Neuronal stem cell (in vitro differentiated cells): ENCODE data around the gene FBXO34.

Experiments used
- DNase-seq: peaks from one replicate; pipeline ENCODE4 v3.0.0-alpha.2; 2013; ENCODE audit warnings: low spot score
- H2AFZ ChIP-seq: one replicate; pipeline ENCODE4 v1.6.1; 2013; ENCODE audit warnings: mild to moderate bottlenecking, low read length, inconsistent platforms
- H2AK5ac ChIP-seq: 2 replicates; pipeline ENCODE4 v1.6.1; 2013; ENCODE audit warnings: low read depth, mild to moderate bottlenecking, inconsistent platforms, low read length, moderate library complexity, mixed read lengths
- H2BK120ac ChIP-seq: 2 replicates; pipeline ENCODE4 v1.6.1; 2013; ENCODE audit warnings: low read depth, mild to moderate bottlenecking, inconsistent platforms, low read length, moderate library complexity, mixed read lengths
- H2BK12ac ChIP-seq: one replicate; pipeline ENCODE4 v1.6.1; 2013; ENCODE audit warnings: low read length, inconsistent platforms
- H2BK15ac ChIP-seq: 2 replicates; pipeline ENCODE4 v1.6.1; 2013; ENCODE audit warnings: mild to moderate bottlenecking, low read length, inconsistent platforms, mixed read lengths
- H2BK5ac ChIP-seq: one replicate; pipeline ENCODE4 v1.6.1; 2013; ENCODE audit warnings: inconsistent platforms, mild to moderate bottlenecking, low read length, moderate library complexity
- H3K14ac ChIP-seq: one replicate; pipeline ENCODE4 v1.6.1; 2013; ENCODE audit warnings: low read length, inconsistent platforms
- H3K18ac ChIP-seq: 2 replicates; pipeline ENCODE4 v1.6.1; 2013; ENCODE audit warnings: low read length, inconsistent platforms
- H3K23ac ChIP-seq: 2 replicates; pipeline ENCODE4 v1.6.1; 2013; ENCODE audit warnings: low read depth, mild to moderate bottlenecking, mixed read lengths, low read length, inconsistent platforms; ENCODE audit not compliant: poor library complexity
- H3K27ac ChIP-seq: replicated peaks from 3 replicates; pipeline ENCODE4 v1.5.1; 2013; ENCODE audit warnings: low read length, inconsistent platforms
- H3K27me3 ChIP-seq, 3 experiments: 2 replicates each; pipeline ENCODE4 v1.6.1; 2013; ENCODE audit warnings: low read length in 3 of 3, mild to moderate bottlenecking in 2 of 3, inconsistent platforms in 1 of 3, low read depth in 1 of 3, mixed read lengths in 1 of 3, moderate library complexity in 1 of 3; ENCODE audit not compliant: control insufficient read depth in 3 of 3, insufficient read depth in 3 of 3
- H3K36me3 ChIP-seq, 2 donors: replicated peaks in 1 of 2; 2 replicates each; pipeline ENCODE4 v1.6.1; 2013; ENCODE audit warnings: low read length in 2 of 2; ENCODE audit not compliant: control insufficient read depth in 2 of 2, insufficient read depth in 2 of 2
- H3K4ac ChIP-seq: 2 replicates; pipeline ENCODE4 v1.6.1; 2013; ENCODE audit warnings: inconsistent platforms, mild to moderate bottlenecking, low read length, moderate library complexity
- H3K4me1 ChIP-seq, 2 donors: 1 replicate in 1 of 2; 2 replicates in 1 of 2; pipeline ENCODE4 v1.6.1; 2013; ENCODE audit warnings: low read length in 2 of 2, low read depth in 1 of 2; ENCODE audit not compliant: control insufficient read depth in 2 of 2, insufficient read depth in 1 of 2
- H3K4me2 ChIP-seq: one replicate; pipeline ENCODE4 v1.6.1; 2013; ENCODE audit warnings: mild to moderate bottlenecking, low read length, inconsistent platforms; ENCODE audit not compliant: insufficient read depth, poor library complexity, severe bottlenecking
- H3K4me3 ChIP-seq, 2 donors: 2 replicates each; pipeline ENCODE4 v1.5.1; 2013; ENCODE audit warnings: low read length in 2 of 2, mild to moderate bottlenecking in 2 of 2, inconsistent platforms in 1 of 2, moderate library complexity in 1 of 2
- H3K79me1 ChIP-seq: one replicate; pipeline ENCODE4 v1.6.1; 2013; ENCODE audit warnings: low read depth, mild to moderate bottlenecking, inconsistent platforms, low read length, moderate library complexity
- H3K9ac ChIP-seq: one replicate; pipeline ENCODE4 v1.6.1; 2013; ENCODE audit warnings: mild to moderate bottlenecking, low read depth, low read length, inconsistent platforms; ENCODE audit not compliant: poor library complexity
- H3K9me3 ChIP-seq, 2 donors: replicated peaks in 1 of 2; 2 replicates each; pipeline versions ENCODE3 to v1.6.1; 2013; ENCODE audit warnings: low read length in 2 of 2, mild to moderate bottlenecking in 2 of 2, inconsistent platforms in 1 of 2, low read depth in 1 of 2, mixed read lengths in 1 of 2, moderate library complexity in 1 of 2; ENCODE audit not compliant: control insufficient read depth in 2 of 2, insufficient read depth in 1 of 2
- H4K8ac ChIP-seq: one replicate; pipeline ENCODE4 v1.6.1; 2013; ENCODE audit warnings: low read depth, mild to moderate bottlenecking, inconsistent platforms, low read length, moderate library complexity
- H4K91ac ChIP-seq: one replicate; pipeline ENCODE4 v1.6.1; 2013; ENCODE audit warnings: low read length, low read depth, mild to moderate bottlenecking, inconsistent platforms; ENCODE audit not compliant: poor library complexity
- WGBS, 2 donors: extraction: QIAGEN DNeasy Blood & Tissue Kit; methylation state at CpG; one replicate each; pipeline ENCODE4 v1.1.7; 2013; ENCODE audit warnings: missing lambda C conversion rate in 2 of 2, mixed read lengths in 1 of 2; ENCODE audit not compliant: insufficient read length in 2 of 2, insufficient replicate concordance in 1 of 2; ENCODE audit errors: extremely low coverage in 2 of 2; 5-methylcytosine and 5-hydroxymethylcytosine counted together

FBXO34 gene

GRCh38 chr14:55248411-55248810, 22.8 kb upstream of the FBXO34 start:
- Histone ChIP-seq H2BK15ac (no peak overlapping the region), H2BK12ac (no peak overlapping the region), H3K14ac (no peak overlapping the region), H2BK120ac (no peak overlapping the region), H3K23ac (no peak overlapping the region), H3K9me3 (no peaks in the 10 kb centered on the region), H3K27me3 (peaks cover 0 to 14% (median 0%) of the 10 kb centered on the region in 3 experiments), H3K4ac (no peak overlapping the region), H3K9ac (no peak overlapping the region), H4K8ac (no peak overlapping the region), H3K4me1 (no peaks in the 10 kb centered on the region), H2AFZ (peak overlapping the region; percentile 24), H2AK5ac (no peak overlapping the region), H2BK5ac (no peak overlapping the region), H3K18ac (no peak overlapping the region), H3K36me3 (no peaks in the 10 kb centered on the region), H3K27ac (no peak overlapping the region), H3K4me3 (no peak overlapping the region), H3K4me2 (no peak overlapping the region), H3K79me1 (no peaks in the 10 kb centered on the region), H4K91ac (no peak overlapping the region)
- DNase-seq: no peak
- WGBS, 2 donors: no CpG with 5 or more reads among the region's 4 CpGs

DNA sequence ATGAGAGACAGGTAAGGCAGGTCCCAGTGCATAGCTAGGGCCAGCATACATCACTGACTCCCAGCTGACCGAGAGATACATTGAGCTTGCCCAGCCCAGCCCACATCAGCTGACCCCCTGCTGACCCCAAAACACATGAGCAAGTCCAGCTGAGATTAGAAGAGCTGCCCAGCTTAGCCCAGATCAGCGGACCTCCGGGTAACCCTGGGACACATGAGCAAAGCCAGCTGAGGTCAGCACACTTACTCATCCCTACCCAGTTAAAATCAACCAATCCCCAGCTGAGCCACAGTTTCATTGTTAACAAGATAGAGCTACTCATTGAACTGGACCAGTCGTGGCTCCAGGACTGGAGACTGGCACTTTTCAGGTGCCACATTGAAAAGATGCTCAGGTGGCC, 21.8 kb upstream of the FBXO34 start:
- Histone ChIP-seq H3K27ac (no peak overlapping the region), H3K9ac (no peak overlapping the region)

DNA sequence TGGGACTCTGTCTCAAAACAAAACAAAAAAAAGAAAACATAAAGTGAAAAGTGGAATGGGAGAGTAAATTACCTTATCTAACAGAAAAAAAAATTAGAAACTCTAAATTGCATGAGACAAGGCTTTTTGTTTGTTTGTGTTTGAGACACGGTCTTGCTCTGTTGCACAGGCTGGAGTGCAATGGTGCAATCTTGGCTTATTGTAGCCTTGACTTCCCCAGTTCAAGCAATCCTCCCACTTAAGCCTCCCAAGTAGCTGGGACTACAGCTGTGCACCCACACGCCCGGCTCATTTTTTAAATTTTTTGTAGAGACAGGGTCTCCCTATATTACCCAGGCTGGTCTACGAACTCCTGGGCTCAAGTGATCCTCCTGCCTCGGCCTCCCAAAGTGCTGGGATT, 17.9 kb upstream of the FBXO34 start:
- H2BK5ac ChIP-seq: no peak overlapping the region
- H3K4ac ChIP-seq: no peak overlapping the region
- no peak overlapping the region for H3K18ac ChIP-seq
- H3K79me1 ChIP-seq: no peaks in the 10 kb centered on the region
- DNase-seq: no peak
- H3K27ac ChIP-seq: no peak overlapping the region
- no peak overlapping the region for H3K14ac ChIP-seq
- H3K4me1 ChIP-seq: no peaks in the 10 kb centered on the region
- no CpG with 5 or more reads among the region's 5 CpGs for WGBS, 2 donors
- H4K8ac ChIP-seq: no peak overlapping the region
- no peak overlapping the region for H2AK5ac ChIP-seq
- H3K9me3 ChIP-seq: no peaks in the 10 kb centered on the region
- no peak overlapping the region for H2AFZ ChIP-seq
- H3K23ac ChIP-seq: no peak overlapping the region
- H3K9ac ChIP-seq: no peak overlapping the region
- no peak overlapping the region for H2BK15ac ChIP-seq
- H2BK12ac ChIP-seq: no peak overlapping the region
- no peaks in the 10 kb centered on the region for H3K36me3 ChIP-seq
- no peak overlapping the region for H4K91ac ChIP-seq
- H3K4me3 ChIP-seq: no peak overlapping the region
- no peak overlapping the region for H2BK120ac ChIP-seq
- H3K27me3 ChIP-seq: peaks cover 0 to 28% (median 0%) of the 10 kb centered on the region in 3 experiments
- H3K4me2 ChIP-seq: no peak overlapping the region

More for the DNA sequence above, 21.8 kb upstream of the FBXO34 start:
- Histone ChIP-seq H2BK120ac (no peak overlapping the region), H3K4ac (no peak overlapping the region), H3K4me2 (no peak overlapping the region), H3K18ac (no peak overlapping the region), H3K79me1 (no peaks in the 10 kb centered on the region), H3K14ac (no peak overlapping the region), H2AK5ac (no peak overlapping the region), H2BK15ac (no peak overlapping the region), H4K8ac (no peak overlapping the region), H2BK5ac (no peak overlapping the region), H3K4me1 (no peaks in the 10 kb centered on the region), H3K36me3 (no peaks in the 10 kb centered on the region), H2BK12ac (no peak overlapping the region), H2AFZ (no peak overlapping the region), H3K4me3 (no peak overlapping the region), H3K9me3 (no peaks in the 10 kb centered on the region), H4K91ac (no peak overlapping the region), H3K27me3 (peaks cover 0 to 14% (median 0%) of the 10 kb centered on the region in 3 experiments), H3K23ac (no peak overlapping the region)
- DNase-seq: no peak
- no CpG with 5 or more reads among the region's 4 CpGs for WGBS, 2 donors

DNA sequence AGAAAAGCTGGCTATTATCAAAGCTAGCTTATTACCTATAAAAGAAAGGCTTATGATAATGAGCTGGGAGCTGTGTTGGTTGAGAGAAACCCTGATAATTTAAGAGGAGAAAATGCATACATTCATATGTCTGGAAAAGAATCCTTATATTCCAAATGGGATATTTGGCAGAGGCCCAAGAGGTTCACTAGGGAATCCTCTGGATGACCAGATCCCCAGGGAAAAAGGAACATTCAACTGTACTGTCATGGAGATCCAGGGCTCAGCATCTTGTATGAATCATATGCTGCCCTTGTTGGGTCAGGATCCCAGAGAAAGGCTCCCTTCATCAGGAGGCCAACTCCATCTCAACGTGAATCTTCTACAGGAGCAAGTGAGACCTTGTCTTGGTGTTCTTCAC, 16.6 kb upstream of the FBXO34 start:
- no peaks in the 10 kb centered on the region for H3K4me1 ChIP-seq
- H3K36me3 ChIP-seq: no peaks in the 10 kb centered on the region
- no peak overlapping the region for H4K8ac ChIP-seq
- H3K4me3 ChIP-seq: no peak overlapping the region
- no peak overlapping the region for H4K91ac ChIP-seq
- no peak overlapping the region for H2BK12ac ChIP-seq
- H3K4me2 ChIP-seq: no peak overlapping the region
- no peak overlapping the region for H3K9ac ChIP-seq
- no peak for DNase-seq
- no peak overlapping the region for H2AK5ac ChIP-seq
- H3K23ac ChIP-seq: no peak overlapping the region
- no CpG with 5 or more reads among the region's 1 CpG for WGBS, 2 donors
- H3K79me1 ChIP-seq: no peaks in the 10 kb centered on the region
- no peak overlapping the region for H3K4ac ChIP-seq
- H3K14ac ChIP-seq: no peak overlapping the region
- H3K27me3 ChIP-seq: peaks cover 0 to 23% (median 0%) of the 10 kb centered on the region in 3 experiments
- no peak overlapping the region for H3K18ac ChIP-seq
- H2BK120ac ChIP-seq: no peak overlapping the region
- H3K27ac ChIP-seq: no peak overlapping the region
- no peak overlapping the region for H2BK15ac ChIP-seq
- no peak overlapping the region for H2BK5ac ChIP-seq
- H3K9me3 ChIP-seq: no peaks in the 10 kb centered on the region
- H2AFZ ChIP-seq: no peak overlapping the region
